ENCODE data around the gene SLC12A9. TPM values are rescaled to one million over a fixed set of nuclear protein-coding genes. Genes with fewer than 3 reads are reported as not detected.

Gene SLC12A9
- total RNA-seq, 1 experiment from 2014 or later, result 24.6 TPM

GRCh38 chr7:100914208-100914878 lies 61.8 kb downstream of the SLC12A9 start:
- CTCF ChIA-PET, result no interaction called here
- no peak overlapping the region for H3K4me3 ChIP-seq (replicated peaks in 1 of 2; ENCODE audit: low read depth in 1 of 2, low read length in 2 of 2)
- no peaks in the 10 kb centered on the region for H3K36me3 ChIP-seq (ENCODE audit: control insufficient read depth in 1 of 2, insufficient read depth in 2 of 2, low read length in 2 of 2)
- no peak overlapping the region for H3K9ac ChIP-seq (ENCODE audit: low read length)
- POLR2A ChIA-PET, result no interaction called here
- H2AFZ ChIP-seq (ENCODE audit: low read depth, low read length, poor library complexity, severe bottlenecking), result no peak overlapping the region
- intact Hi-C loops (cut with micrococcal nuclease), result no loop called here
- no peak for DNase-seq (ENCODE audit: low read depth, low spot score)
- TF ChIP-seq TCF7L2 (IDR thresholded peaks at IDR 0.05; ENCODE audit: borderline replicate concordance, extremely low read depth, insufficient read depth, insufficient read length), result no peak
- no peak for TF ChIP-seq SRF (IDR thresholded peaks at IDR 0.05; ENCODE audit: low read depth)
- no peak for TF ChIP-seq MAX (IDR thresholded peaks at IDR 0.05)
- no peak for TF ChIP-seq ATF3 (IDR thresholded peaks at IDR 0.05)
- TF ChIP-seq FOSL1 (IDR thresholded peaks at IDR 0.05; ENCODE audit: low read depth), result no peak
- TF ChIP-seq CBX3 (IDR thresholded peaks at IDR 0.05; ENCODE audit: low read depth), result no peak
- TF ChIP-seq SP1 (IDR thresholded peaks at IDR 0.05; ENCODE audit: low read depth), result no peak
- no peak for TF ChIP-seq ELF1 (IDR thresholded peaks at IDR 0.05; ENCODE audit: borderline replicate concordance, low read depth)
- TF ChIP-seq RAD21 (IDR thresholded peaks at IDR 0.05; ENCODE audit: low read depth), result no peak
- no peak for TF ChIP-seq REST (IDR thresholded peaks at IDR 0.05; ENCODE audit: low read depth)
- TF ChIP-seq EZH2 (IDR thresholded peaks at IDR 0.05), result no peak
- no peak for TF ChIP-seq ZBTB33 (IDR thresholded peaks at IDR 0.05; ENCODE audit: extremely low read depth, insufficient replicate concordance, low read length)
- TF ChIP-seq CEBPB (IDR thresholded peaks at IDR 0.05; ENCODE audit: low read depth), result no peak
- no peak for TF ChIP-seq SIN3A (IDR thresholded peaks at IDR 0.05; ENCODE audit: low read depth)
- no peaks in the 10 kb centered on the region for H3K27me3 ChIP-seq (ENCODE audit: insufficient read depth, low read length)
- no peaks in the 10 kb centered on the region for H3K79me2 ChIP-seq (ENCODE audit: insufficient read depth, low read length)
- no peaks in the 10 kb centered on the region for H3K9me3 ChIP-seq (ENCODE audit: control insufficient read depth in 1 of 2, insufficient read depth in 1 of 2, low read depth in 1 of 2, low read length in 2 of 2)
- no peak overlapping the region for H3K27ac ChIP-seq (ENCODE audit: low read depth, low read length)
- RAD21 ChIA-PET (ENCODE audit: low non-redundant PET in 1 of 2, low total read pairs in 2 of 2, uncharacterized antibody in 2 of 2, unreplicated experiment in 2 of 2), result no interaction called here
- H4K20me1 ChIP-seq (ENCODE audit: insufficient read depth), result no peaks in the 10 kb centered on the region
- H3K9me2 ChIP-seq (ENCODE audit: insufficient read depth), result no peaks in the 10 kb centered on the region
- no peak overlapping the region for H3K4me2 ChIP-seq (ENCODE audit: low read length)
- H3K4me1 ChIP-seq (ENCODE audit: control insufficient read depth in 1 of 2, insufficient read depth in 2 of 2, low read length in 2 of 2), result peaks cover 0 to 5% of the 10 kb centered on the region in 2 experiments; a peak in 2 of 4 replicates
- BruUV-seq (replicated peaks), result no TSS peak
- ATAC-seq, result no peak
